Activated CD4-positive, alpha-beta T cell treated with anti-CD3 and anti-CD28 coated beads, Interleukin-2, amount 50 U/mL, for 24 hours (primary cell): ENCODE data around the gene PLLP.
"Not testable (repeated sequence)": the region's sequence is repeated elsewhere in the genome, so short reads cannot be mapped to it uniquely, and the experiment has no call there.

Experiments used
- DNase-seq, 2 donors: peaks; one replicate each; pipeline ENCODE4 v3.0.0-alpha.2; 2020; ENCODE audit warnings: low read depth in 1 of 2, low spot score in 1 of 2

Gene PLLP

GRCh38 chr16:57303021-57303909, 18.8 kb upstream of the PLLP start:
- no peak for DNase-seq

GRCh38 chr16:57301126-57301817, 16.8 kb upstream of the PLLP start:
- DNase-seq, result no peak

GRCh38 chr16:57300387-57301125, 16.1 kb upstream of the PLLP start:
- peak; percentile 99 to 100 for DNase-seq

- peak; percentile 73 to 86 for DNase-seq
Observed at GRCh38 chr16:57299719-57300386, 15.4 kb upstream of the PLLP start.

GRCh38 chr16:57299009-57299718, 14.7 kb upstream of the PLLP start:
- DNase-seq, result no peak

- no peak for DNase-seq
Observed at GRCh38 chr16:57297856-57298255, 13.4 kb upstream of the PLLP start.

- DNase-seq, result no peak
Observed at GRCh38 chr16:57289391-57290257, 5.2 kb upstream of the PLLP start.

GRCh38 chr16:57285379-57285778, 907 bp upstream of the PLLP start:
- DNase-seq, result no peak

- no peak for DNase-seq
Observed at GRCh38 chr16:57284952-57285363, 486 bp upstream of the PLLP start.

- DNase-seq, result no peak
Observed at GRCh38 chr16:57283959-57284208, 588 bp downstream of the PLLP start.

- no peak for DNase-seq
Observed at GRCh38 chr16:57283214-57283958, 1.1 kb downstream of the PLLP start.

- no peak for DNase-seq
Observed at GRCh38 chr16:57282510-57283213, 1.8 kb downstream of the PLLP start.

GRCh38 chr16:57281791-57282190, 2.7 kb downstream of the PLLP start:
- DNase-seq, result no peak

GRCh38 chr16:57279780-57280638, 4.5 kb downstream of the PLLP start:
- no peak for DNase-seq

GRCh38 chr16:57278494-57278893, 6.0 kb downstream of the PLLP start:
- DNase-seq, result no peak

- peak in 1 of 2 donors; percentile 30 for DNase-seq
Observed at GRCh38 chr16:57277586-57277985, 6.9 kb downstream of the PLLP start.

GRCh38 chr16:57276596-57276995, 7.9 kb downstream of the PLLP start:
- no peak for DNase-seq

- DNase-seq, result not testable (repeated sequence)
Observed at GRCh38 chr16:57275946-57276345, 8.5 kb downstream of the PLLP start.
